ENCODE data around the gene MAP3K7CL. TPM values are rescaled to one million over a fixed set of nuclear protein-coding genes. Genes with fewer than 3 reads are reported as not detected.
"Not testable (repeated sequence)": the region's sequence is repeated elsewhere in the genome, so short reads cannot be mapped to it uniquely, and the experiment has no call there.

MAP3K7CL gene
- polyA plus RNA-seq, 12 donors, result 26.4 to 96.9 (median 83.5) TPM; not detected in 1

DNA sequence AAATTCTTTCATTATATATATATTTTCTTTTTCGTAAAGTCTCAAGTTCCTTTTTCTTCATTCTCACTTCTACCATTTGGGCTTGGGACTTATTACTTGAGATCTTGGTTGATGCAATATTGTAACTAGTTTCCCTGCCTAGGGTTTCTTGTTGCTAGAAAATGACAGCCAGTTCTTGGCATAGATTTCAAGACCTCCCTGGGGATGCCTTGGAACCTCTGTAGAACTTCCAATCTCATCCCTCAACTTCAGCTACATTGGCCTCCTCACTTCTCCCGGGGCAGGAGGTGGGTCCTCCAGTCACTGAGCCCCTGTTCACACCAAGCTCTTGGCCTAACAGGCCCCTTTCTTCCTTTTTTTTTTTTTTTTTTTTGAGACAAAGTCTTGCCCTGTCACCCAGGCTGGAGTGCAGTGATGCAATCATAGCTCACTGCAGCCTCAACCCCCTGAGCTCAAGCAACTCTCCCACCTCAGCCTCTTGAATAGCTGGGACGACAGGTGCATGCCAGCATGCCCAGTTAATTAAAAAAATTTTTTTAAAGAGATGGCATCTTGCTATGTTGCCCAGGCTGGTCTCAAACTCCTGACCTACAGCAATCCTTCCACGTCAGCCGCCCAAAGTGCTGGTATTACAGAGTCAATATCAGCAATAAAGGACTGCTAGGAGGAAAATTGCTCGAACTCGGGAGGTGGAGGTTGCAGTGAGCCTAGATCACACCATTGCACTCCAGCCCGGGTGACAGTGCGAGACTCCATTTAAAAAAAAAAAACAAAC is 33.1 kb downstream of the MAP3K7CL start:
- no peak for DNase-seq

DNA sequence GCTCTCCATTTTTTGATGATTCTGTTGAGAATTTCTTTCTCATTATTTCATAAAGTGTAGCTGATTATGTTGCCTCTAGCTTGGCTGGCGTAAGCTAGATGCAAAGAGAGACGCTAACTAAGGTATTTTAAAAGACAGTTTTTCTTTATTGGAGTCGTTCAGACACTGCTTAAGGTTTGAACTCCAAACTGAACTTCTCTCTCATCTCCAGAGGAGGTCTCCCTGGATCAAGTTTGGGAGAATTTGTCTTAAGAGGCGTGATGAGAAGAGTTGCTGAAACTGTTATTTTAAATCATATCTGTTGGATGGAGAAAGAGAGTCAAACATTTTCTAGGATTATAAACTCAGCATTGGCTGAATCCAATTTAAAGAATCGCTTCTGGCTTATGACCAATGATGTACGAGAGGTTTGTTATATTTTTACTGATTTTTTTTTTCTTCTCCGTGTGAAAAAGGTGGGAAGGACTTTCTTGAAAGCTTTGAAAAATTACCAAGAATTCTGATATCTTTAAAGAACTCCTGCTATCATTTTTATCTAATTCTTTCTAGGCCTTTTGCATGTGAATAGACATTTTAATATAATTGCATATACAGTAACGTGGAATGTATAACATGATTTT is 34.0 kb downstream of the MAP3K7CL start:
- DNase-seq, result peak; percentile 59

DNA sequence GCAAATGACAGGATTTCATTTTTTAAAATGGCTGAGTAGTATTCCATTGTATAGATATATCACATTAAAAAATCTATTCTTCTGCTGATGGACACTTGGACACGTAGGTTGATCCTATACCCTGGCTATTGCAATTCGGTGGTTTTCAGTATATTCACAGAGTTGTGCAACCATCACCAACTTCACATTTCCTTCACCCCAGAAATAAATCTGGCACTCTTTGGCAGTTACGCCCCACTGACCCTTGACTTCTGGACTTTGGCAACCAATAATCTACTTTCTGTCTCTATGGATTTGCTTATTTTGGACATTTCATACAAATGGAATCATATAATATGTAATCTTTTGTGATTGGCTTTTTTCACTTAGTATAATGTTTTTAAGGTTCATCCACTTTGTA is 35.9 kb downstream of the MAP3K7CL start:
- no peak for DNase-seq

DNA sequence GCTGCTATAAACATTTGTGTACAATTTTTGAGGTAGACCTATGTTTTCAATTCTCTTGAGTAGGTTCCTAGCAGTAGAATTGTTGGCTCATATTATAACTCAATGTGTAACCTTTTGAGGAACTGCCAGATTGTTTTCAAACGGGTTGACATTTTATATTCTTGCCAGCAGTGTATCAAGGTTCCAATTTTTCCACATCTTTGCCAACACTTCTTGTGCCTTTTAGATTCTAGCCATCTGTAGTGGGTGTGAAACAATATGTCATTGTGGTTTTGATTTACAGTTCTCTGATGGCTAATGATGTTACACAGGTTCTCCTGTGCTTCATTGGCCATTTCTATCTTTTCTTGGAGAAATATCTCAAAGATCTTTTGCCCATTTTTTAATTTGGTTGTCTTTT is 36.4 kb downstream of the MAP3K7CL start:
- no peak for DNase-seq

DNA sequence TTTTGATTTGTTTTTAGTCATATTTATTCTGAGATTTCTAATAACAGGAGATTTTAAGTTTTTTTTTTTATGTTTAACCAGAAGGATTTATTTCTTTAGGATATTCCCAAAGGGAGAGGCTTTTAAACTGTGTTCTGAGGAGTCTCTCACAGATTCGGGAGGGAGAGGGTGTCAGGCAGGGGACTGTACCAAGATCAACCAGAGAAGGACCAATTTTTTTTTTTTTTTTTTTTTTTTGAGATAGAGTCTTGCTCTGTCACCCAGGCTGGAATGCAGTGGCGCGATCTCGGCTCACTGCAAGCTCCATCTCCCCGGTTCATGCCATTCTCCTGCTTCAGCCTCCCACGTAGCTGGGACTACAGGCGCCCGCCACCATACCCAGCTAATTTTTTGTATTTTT is 37.0 kb downstream of the MAP3K7CL start:
- not testable (repeated sequence) for DNase-seq

DNA sequence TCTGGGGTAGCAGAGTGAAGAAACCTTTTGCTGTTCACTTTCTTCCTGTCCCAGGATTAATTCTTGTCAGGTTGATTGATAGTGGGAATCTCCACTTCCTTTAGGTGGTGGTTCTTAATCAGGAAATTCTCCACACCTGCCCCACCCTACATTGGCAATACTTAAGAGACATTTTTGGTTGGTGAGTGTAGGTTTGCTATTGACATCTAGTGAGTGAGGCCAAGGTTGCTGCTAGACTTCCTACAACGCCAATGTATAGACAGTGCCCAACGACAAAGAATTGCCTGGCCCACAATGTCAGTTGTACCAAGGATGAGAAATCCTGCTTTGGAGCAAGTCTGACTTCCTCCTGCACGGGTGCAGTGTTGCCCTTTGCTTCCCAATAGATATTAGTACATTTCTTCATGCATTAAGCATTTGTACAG is 38.5 kb downstream of the MAP3K7CL start:
- no peak for DNase-seq

DNA sequence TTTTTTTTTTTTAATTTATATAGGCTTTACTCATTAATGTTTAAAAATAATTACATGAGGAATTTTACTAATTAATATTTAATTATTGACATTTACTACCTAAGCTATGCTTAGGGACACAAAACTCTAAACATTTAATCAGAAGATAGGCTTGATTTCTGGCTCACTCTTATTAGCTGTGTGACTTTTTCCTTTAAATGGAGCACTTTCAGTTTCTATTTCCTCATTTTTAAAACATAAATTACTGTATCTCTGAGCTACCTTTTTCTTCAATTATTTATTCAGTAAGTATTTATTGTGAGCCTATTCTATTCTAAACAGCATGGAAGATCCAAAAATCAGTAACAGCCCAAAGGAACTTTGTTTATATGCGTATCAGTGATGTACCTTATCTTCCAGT is 40.5 kb downstream of the MAP3K7CL start:
- no peak for DNase-seq

DNA sequence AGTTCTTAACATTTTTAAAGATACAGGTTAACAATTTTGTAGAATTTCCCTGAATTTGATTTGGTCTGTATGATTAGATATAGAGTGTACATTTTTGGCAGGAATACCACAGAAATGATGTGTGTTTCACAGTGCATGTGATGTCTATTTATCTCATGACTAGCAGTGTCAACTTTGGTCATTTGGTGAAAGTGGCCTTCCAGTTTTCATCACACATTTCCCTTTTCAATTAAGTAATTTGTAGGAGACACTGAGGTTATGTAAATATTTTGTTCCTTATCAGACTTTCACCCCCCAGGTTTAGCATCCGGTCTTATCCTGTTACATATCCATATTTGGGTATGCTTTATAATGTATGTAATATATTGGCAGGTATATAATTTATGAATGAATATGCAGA is 41.8 kb downstream of the MAP3K7CL start:
- no peak for DNase-seq

DNA sequence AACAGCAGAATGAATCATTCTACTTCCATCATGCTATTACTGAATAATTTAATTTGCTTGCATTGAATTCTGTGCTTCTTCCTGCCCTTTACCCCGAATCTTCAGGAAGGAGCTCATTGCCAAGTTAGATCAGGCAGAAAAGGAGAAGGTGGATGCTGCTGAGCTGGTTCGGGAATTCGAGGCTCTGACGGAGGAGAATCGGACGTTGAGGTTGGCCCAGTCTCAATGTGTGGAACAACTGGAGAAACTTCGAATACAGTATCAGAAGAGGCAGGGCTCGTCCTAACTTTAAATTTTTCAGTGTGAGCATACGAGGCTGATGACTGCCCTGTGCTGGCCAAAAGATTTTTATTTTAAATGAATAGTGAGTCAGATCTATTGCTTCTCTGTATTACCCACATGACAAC is 44.2 kb downstream of the MAP3K7CL start:
- no peak for DNase-seq

DNA sequence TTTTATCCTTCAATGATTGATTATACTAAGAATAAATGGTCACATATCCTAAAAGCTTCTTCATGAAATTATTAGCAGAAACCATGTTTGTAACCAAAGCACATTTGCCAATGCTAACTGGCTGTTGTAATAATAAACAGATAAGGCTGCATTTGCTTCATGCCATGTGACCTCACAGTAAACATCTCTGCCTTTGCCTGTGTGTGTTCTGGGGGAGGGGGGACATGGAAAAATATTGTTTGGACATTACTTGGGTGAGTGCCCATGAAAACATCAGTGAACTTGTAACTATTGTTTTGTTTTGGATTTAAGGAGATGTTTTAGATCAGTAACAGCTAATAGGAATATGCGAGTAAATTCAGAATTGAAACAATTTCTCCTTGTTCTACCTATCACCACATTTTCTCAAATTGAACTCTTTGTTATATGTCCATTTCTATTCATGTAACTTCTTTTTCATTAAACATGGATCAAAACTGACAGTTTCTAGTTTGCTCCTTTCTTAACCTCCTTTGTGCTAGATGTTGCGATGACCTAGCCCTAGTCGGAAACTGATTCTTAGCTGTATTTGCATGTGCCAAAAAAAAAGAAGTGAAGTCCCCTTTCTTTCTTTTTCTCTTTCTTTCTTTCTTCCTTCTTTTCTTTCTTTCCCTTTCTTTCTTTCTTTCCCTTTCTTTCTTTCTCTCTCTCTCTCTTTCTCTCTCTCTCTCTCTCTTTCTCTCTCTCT is 45.1 kb downstream of the MAP3K7CL start:
- DNase-seq, result no peak

DNA sequence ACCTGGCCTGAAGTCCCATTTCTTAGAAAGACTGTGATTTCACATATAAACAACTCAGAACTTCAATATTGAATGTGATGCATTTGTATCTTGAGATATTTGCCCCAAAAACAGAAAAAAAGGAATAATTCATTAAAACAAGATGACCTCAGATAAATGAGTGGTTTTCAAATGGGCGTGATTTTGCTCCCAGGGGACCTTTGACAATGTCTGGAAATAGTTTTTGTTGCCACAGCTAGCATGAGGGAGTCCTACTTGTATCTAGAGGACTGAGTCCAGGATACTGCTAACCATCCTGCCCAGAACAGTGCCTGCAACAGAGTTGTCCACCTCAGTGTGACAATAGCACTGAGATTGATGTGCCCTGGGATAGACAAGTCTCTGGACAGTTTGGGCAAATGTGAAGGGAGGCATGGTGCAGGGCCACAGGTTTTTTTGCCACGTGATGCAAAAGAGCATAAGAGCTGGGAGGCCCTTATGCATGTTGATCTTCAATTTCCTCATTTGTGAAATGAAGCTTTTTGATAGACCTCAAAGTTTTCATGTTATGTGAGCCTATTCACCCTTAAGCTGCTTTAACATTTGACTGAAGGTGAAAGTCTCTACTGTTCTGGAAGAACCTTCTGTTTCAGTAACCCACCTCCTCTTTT is 46.2 kb downstream of the MAP3K7CL start:
- DNase-seq, result no peak

DNA sequence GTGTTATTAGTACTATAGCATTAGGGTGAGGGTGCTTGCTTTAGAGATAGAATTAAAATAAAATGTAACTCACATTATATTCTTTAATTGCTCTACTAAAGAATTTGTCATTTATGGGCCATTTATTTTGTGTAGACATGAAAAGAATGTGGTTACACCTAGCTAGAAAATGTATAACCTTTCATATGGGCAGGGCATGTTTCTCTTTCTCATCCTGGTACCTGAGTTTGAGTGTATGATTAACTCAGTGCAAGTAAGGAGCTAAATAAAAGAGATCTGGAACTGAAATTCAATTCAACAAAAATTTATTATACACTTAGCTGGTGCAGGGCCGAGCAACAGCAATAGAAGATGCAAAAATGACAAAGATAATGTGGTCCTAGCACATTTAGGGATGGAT is 47.4 kb downstream of the MAP3K7CL start:
- no peak for DNase-seq

DNA sequence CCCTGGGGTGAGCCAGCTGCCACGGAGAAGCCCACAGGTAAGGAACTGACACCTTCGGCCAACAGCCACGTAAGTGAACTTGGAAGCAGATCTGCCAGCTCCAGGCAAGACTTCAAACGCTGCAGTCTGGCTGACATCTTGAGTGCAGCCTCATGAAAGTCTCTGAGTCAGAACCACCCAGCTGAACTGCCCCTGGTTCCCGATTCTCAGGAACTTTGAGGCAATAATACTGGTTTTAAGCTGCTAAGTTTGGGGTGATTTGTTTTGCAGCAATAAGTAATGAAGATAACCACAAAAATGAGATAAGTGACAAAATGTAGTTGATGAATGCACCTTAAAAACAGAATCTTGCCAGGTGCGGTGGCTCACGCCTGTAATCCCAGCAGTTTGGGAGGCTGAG is 48.5 kb downstream of the MAP3K7CL start:
- DNase-seq, result no peak

DNA sequence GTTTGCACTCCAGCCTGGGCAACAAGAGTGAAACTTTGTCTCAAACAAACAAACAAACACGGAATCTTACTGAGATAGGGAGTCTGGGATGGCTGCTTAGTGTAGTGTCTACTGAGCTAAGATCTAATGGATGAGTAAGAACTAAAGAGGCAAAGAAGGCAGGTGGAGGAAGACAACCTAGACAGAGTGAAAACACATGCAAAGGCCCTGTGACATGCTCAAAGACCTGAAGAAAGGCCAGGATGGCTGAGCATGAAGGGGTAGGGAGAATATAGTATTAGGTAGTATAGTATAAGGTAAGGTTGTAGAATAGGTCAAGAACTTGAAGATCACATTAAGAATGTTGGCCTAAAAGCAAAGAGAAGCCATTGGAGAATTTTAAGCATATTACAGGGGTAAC is 49.1 kb downstream of the MAP3K7CL start:
- DNase-seq, result no peak

DNA sequence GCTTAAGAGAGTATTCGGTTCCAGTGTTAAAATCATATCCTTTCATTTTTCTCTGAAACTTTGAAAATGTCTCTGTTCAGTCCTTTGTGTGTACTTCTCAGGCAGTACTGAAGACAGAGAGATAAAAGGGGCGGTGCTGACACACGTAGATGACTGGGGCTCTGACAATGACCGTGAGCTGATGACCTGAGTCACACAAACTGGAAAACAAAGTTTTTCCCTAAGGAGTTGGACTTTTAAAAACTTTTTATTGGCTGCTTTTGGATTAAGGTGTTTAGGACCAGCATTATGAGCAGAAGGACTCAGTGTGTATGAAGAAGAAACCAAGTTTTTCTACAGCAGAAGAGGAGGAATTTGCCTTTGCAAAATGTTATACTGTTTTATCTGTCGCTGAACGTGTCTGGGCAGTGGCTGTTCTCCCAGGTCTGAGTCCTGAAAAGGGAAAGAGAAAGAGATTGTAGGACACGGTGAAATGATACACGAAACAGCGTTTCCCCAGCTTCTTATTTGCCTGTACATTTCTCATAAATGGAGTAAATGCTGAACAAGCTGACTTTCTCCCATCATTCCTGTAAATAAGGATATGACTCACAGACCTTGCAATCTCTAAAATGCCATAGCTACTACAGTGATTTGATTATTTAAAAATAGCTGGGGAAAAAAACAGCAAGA is 51.5 kb downstream of the MAP3K7CL start:
- no peak for DNase-seq

DNA sequence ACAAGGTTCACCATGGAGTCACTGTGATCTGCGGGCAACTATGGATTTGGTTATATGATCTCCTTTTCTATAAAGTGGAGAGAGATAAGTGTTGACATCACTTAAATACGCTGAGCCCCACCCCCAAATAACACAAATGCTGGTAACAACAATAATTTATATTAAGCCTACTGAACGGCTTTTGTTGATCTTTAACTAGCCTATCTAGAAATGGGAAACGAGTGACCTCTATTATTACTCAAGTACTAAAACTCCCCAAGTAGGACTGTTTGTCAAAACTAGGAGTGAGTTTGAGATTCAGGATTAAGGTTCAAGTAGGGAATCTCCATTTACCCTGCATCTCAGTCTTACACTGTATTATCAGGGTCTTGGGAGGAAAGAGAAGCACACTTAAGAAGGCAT is 52.2 kb downstream of the MAP3K7CL start:
- no peak for DNase-seq

DNA sequence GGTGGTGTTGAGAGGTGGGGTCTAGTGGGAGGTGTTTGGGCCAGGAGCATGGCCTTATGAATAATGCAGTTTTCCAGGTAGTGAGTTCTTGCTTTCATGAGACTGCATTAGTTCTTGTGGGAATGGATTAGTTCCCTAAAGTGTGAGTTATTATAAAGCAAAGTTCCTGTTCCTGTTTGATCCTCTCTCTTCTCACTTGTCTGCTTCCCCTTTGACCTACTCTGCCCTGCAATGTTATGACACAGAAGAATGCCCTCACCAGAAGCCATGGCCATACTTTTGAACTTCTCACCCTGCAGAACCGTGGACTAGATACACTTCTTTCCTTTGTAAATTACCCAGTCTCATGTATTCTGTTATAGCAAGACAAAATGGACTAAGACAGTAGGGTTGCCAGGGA is 53.6 kb downstream of the MAP3K7CL start:
- DNase-seq, result no peak

DNA sequence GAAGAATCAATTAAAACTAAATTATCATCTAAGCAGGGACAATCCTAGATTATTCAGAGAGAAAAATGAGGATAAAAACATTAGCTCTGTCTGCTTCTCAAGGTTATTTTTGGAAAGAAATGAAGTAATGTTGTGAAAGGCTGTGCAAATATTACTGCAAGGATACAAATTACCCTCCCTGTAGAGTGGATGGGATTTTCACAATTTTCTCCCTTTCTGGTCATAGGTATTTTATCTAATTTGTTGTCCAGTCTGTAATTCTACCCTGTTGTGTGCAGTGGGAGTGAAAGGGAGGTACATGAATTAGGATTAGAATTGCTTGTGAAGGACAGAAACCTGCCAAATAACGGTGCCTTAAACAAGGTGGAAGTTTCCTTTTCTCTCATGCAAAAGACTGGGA is 54.7 kb downstream of the MAP3K7CL start:
- DNase-seq, result no peak

DNA sequence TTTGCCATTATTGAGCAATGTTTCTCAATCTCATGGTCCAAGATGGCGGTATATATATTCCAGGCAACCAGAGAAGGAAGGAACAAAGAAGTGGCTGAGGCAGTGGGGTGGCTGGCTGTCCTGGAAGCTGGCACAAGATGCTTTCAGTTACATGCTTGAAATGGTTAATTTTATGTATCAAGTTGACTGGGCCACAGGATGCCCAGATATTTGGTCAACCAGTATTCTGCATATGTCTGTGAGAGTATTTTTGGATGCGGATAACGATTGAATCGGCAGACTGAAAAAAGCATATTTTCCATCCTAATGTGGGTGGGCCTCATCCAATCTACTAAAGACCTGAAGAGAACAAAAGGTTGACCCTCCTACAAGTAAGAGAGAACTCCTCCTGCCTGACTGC is 55.2 kb downstream of the MAP3K7CL start:
- DNase-seq, result no peak

DNA sequence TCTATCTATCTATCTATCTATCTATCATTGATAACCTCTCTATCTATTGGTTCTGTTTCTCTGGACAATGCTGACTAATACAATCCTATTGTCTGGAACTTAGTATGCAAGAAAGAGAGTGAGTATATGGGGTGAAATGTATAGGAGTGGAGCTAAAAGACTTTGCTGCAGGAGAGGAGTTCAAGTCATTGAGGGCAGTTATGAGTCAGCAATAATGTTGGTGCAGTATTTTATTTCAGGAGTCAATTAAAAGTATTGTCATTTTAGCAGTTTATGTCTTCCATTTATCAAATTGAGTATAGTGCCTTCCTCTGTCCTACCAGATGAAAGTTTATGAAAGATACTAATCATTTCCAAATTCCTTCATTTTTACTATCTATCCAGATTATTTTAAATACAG is 55.8 kb downstream of the MAP3K7CL start:
- no peak for DNase-seq

DNA sequence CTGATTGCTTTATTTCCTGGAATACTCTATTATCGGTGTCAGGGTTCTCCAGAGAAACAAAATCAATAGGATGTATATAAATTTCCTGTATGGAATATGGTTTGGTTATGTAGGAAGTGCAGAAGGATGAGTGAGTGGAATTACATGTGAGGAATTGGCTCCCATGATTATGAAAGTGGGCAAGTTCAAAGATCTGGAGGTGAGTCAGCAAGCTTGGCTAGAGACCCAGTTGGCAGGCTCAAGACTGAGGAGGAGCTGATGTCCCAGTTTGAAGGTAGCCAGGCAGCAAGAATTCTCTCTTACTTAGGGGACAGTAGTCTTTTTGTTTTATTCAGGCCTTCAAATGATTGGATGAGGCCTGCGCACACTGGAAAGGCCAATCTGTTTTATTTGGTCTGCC is 57.5 kb downstream of the MAP3K7CL start:
- no peak for DNase-seq

DNA sequence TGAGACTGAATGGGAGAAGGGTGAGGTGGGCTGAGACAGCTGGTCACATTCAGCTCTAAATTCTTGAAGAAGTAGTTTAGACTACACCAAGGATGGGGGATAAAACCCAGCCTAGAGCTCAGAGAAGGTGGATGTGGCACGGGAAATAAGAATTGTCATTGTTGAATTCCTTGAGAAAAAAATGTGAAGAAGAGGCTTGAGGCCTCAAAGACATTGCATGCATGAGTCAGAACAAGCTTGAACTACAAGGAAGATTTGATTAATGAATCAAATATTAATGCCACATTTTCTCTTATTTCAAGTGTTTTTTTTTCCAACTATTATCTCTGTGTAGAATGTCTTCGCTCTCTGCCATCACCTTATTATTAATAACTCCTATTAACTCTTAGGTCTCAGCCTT is 58.9 kb downstream of the MAP3K7CL start:
- no peak for DNase-seq

Data from muscle of arm (tissue), 12 donors.